ENCODE data around the gene SNX18.

DNA sequence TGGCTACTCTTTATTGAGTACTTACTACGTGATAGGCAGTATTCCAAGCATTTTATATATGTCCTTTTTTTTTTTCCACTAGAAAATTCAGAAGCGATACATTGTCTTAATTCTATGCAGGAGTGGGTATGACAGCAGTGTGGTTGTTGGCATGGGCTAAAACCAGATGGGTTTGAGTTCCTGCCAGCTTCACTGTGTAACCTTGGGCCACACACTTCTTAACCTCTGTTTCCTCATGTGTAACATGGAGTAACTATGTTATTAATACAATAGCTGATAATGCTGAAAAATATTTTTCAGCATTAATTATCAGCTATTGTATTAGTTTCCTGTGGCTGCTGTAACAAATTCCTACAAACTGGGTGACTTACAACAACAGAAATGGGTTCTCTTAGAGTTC is 12.0 kb downstream of the SNX18 start:
- TF ChIP-seq, protein P1, sequence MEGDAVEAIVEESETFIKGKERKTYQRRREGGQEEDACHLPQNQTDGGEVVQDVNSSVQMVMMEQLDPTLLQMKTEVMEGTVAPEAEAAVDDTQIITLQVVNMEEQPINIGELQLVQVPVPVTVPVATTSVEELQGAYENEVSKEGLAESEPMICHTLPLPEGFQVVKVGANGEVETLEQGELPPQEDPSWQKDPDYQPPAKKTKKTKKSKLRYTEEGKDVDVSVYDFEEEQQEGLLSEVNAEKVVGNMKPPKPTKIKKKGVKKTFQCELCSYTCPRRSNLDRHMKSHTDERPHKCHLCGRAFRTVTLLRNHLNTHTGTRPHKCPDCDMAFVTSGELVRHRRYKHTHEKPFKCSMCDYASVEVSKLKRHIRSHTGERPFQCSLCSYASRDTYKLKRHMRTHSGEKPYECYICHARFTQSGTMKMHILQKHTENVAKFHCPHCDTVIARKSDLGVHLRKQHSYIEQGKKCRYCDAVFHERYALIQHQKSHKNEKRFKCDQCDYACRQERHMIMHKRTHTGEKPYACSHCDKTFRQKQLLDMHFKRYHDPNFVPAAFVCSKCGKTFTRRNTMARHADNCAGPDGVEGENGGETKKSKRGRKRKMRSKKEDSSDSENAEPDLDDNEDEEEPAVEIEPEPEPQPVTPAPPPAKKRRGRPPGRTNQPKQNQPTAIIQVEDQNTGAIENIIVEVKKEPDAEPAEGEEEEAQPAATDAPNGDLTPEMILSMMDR (IDR thresholded peaks at IDR 0.05; ENCODE audit: low read depth, low read length, poor library complexity, severe bottlenecking), result no peak
- no peak for TF ChIP-seq EZH2phosphoT487 (IDR thresholded peaks at IDR 0.05; ENCODE audit: borderline replicate concordance, low read length)

Measured in DOHH2 (cell line).